PC-3 (cell line): ENCODE results near the gene PRKG2.

Source experiments
- EZH2 ChIP-seq: fragments of 300-600 bp; sonication (generic); IDR thresholded peaks from one replicate; pipeline ENCODE4 v1.6.1; 2017; ENCODE audit warnings: antibody characterized with exemption, mild to moderate bottlenecking, low read length; ENCODE audit not compliant: unreplicated experiment
- TF ChIP-seq, protein P1 (sequence below): fragments of 300-600 bp; sonication (generic); conservative IDR thresholded peaks from 2 replicates; pipeline ENCODE4 v1.5.1; 2017; ENCODE audit warnings: antibody characterized with exemption, low read depth, mild to moderate bottlenecking, low read length

DNA sequence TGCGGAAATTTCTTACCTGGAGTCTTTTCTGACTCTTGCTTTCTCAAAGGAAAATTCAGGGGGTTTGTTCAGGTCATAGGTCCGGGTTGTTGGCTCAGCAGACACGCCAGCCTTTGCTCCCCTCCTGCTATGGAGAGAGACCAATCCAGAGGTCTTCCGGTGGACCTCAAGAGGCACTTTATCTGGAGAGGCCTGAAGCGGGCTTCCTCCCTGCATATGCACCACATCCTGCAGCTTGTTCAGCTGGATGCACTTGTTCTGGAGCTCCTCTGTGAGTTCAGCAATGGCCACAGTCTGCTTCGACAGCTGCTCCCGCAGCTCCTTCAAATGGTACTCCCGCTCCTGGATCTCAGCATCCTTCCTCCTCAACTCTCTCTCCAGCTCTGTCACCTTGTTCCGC lies 10.5 kb downstream of the PRKG2 start:
- TF ChIP-seq, protein P1, sequence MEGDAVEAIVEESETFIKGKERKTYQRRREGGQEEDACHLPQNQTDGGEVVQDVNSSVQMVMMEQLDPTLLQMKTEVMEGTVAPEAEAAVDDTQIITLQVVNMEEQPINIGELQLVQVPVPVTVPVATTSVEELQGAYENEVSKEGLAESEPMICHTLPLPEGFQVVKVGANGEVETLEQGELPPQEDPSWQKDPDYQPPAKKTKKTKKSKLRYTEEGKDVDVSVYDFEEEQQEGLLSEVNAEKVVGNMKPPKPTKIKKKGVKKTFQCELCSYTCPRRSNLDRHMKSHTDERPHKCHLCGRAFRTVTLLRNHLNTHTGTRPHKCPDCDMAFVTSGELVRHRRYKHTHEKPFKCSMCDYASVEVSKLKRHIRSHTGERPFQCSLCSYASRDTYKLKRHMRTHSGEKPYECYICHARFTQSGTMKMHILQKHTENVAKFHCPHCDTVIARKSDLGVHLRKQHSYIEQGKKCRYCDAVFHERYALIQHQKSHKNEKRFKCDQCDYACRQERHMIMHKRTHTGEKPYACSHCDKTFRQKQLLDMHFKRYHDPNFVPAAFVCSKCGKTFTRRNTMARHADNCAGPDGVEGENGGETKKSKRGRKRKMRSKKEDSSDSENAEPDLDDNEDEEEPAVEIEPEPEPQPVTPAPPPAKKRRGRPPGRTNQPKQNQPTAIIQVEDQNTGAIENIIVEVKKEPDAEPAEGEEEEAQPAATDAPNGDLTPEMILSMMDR, result no peak
- TF ChIP-seq EZH2, result no peak
